ENCODE data around the gene SPATA21.

Gene SPATA21

GRCh38 chr1:16351994-16352841 lies 85.0 kb downstream of the SPATA21 start, which contains the start of gene FBXO42:
FBXO42 (minus strand) TSS chr1:16352480; CDS start chr1:16315418, 37,062 bp downstream.
- peak; percentile 71 to 84 for DNase-seq (ENCODE audit: extremely low read depth in 1 of 2, low read depth in 1 of 2)

DNA sequence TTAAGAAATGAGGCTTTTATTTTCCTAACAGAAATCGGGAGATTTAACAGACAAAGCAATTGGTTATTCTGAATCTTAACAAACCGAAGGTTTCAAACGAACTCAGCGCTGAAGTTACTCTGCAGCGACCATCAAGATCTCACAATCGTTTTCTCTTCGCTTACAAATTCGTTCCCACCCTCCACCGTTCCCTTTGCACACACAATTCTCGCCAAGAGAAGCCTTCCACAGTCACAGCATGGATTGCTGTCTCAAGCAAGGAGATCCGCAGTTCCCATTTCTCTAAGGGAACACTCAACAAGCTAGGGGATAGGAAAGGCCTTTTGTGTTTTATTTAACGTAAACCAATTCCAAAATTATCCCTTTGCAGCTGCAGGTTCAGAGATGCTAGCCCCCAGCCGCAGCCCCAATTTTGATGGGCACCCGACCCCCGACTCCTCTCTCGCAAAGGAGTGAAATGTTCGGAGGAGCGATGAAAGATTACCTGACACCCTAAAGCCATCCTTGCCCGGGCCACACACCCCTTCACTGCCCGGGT lies 85.7 kb downstream of the SPATA21 start:
- no peak for DNase-seq (ENCODE audit: extremely low read depth in 1 of 2, low read depth in 1 of 2)

DNA sequence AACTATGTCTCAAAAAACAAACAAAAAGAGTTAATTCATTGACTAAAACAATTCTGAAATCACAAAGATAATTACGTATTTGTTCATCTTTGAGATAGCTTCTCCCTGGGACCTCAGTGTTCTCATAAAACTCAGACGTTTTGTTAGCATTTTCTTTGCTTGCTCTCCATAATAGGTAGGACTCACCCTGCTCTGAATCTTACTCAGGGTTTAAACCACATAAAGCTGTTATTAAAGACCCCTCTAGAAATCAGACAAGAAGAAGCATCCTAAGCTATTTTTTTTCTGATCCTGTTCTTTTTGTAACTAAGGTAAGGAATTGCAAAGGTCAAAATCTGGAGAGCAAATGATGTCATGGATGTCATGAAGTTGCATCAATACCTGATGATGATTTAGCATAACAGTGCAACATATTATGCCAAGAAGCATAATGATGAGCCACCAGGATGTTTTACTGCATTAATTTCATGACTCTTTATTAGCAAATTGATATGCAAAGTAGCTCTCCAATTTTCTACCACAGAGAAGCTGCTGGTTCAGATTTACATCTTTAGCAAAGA lies 87.3 kb downstream of the SPATA21 start:
- no peak for DNase-seq (ENCODE audit: extremely low read depth in 1 of 2, low read depth in 1 of 2)
